Dedifferentiated amniotic fluid mesenchymal stem cell (primary cell): ENCODE data around the gene PRODH2.

Source experiments
- DNase-seq: peaks from one replicate; pipeline ENCODE4 v3.0.0-alpha.2; 2016; ENCODE audit errors: extremely low spot score

Gene PRODH2

GRCh38 chr19:35812220-35813042 lies at the start of gene PRODH2:
PRODH2 (minus strand) TSS chr19:35812845; CDS start chr19:35812805, 40 bp downstream.
- no peak for DNase-seq

GRCh38 chr19:35861640-35862160 lies 49.1 kb upstream of the PRODH2 start:
- DNase-seq: no peak

- DNase-seq: no peak
These were observed 48.4 kb upstream of the PRODH2 start for GRCh38 chr19:35860818-35861639.

GRCh38 chr19:35860436-35860817 lies 47.8 kb upstream of the PRODH2 start:
- DNase-seq: no peak

- DNase-seq: no peak
These were observed 46.8 kb upstream of the PRODH2 start for GRCh38 chr19:35859414-35859813.

GRCh38 chr19:35858311-35858710 lies 45.7 kb upstream of the PRODH2 start:
- no peak for DNase-seq

- no peak for DNase-seq
These were observed 44.0 kb upstream of the PRODH2 start, which contains the start of gene KIRREL2 for GRCh38 chr19:35856546-35857149. KIRREL2 (plus strand) TSS chr19:35856911; CDS start chr19:35857120, 209 bp downstream.

GRCh38 chr19:35853038-35853756 lies 40.6 kb upstream of the PRODH2 start:
- DNase-seq: no peak

- DNase-seq: no peak
These were observed 39.6 kb upstream of the PRODH2 start, which contains the start of gene NPHS1 for GRCh38 chr19:35852029-35852780. NPHS1 (minus strand) TSS chr19:35852504; CDS start chr19:35851837, 667 bp downstream.

- no peak for DNase-seq
These were observed 38.8 kb upstream of the PRODH2 start for GRCh38 chr19:35851213-35852028.

- DNase-seq: no peak
These were observed 36.4 kb upstream of the PRODH2 start for GRCh38 chr19:35848919-35849505.

- no peak for DNase-seq
These were observed 35.8 kb upstream of the PRODH2 start for GRCh38 chr19:35848486-35848885.

- no peak for DNase-seq
These were observed 35.3 kb upstream of the PRODH2 start for GRCh38 chr19:35847911-35848310.

GRCh38 chr19:35846038-35846668 lies 33.5 kb upstream of the PRODH2 start:
- DNase-seq: no peak

- DNase-seq: no peak
These were observed 32.8 kb upstream of the PRODH2 start for GRCh38 chr19:35845215-35846037.

GRCh38 chr19:35844482-35845214 lies 32.0 kb upstream of the PRODH2 start:
- DNase-seq: no peak
